Measurements from ENCODE around the gene MAP3K6.
A peak's percentile ranks its signal among the peaks of the same experiment; 100 is the strongest.

Gene MAP3K6

DNA sequence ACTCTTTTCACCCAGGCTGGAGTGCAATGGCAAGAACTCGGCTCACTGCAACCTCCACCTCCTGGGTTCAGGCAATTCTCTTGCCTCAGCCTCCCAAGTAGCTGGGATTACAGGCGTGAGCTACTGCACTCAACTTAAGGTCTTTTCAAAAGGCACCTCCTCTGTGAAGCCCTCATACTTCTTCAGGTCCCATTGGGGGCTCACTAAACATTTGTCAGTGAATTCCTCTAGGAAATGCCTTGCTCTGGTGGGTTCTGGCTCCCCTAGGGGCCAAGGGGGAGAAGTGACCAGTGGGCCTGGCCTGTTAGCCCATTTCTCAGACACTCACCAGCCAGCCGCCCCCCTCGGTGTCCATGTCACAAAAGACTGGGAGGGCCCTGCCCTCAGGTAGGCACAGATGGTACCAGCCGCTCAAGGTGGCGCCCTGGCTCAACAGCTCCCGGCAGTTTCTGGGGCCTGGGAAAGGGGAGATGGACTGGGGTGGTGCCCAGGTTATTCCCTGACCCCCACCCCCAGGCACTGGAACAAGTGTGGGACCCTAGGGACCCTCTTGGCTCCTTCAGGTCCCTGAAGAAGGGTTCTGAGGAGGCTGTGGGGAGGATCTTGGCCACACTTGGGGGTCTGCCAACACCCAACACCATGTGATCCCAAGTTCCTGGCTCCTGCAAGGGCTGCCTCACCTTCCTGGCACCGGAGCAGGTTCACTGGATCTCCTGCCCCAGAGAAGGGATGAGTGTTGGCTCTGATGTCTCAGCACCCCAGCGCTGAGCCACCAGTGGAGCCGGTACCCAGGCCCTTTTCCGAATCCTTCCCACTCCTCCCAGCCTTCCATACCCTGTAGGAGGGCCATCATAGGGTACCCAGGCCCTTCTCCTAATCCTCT lies 6.3 kb upstream of the MAP3K6 start:
- no peak for DNase-seq (ENCODE audit: low read depth)

DNA sequence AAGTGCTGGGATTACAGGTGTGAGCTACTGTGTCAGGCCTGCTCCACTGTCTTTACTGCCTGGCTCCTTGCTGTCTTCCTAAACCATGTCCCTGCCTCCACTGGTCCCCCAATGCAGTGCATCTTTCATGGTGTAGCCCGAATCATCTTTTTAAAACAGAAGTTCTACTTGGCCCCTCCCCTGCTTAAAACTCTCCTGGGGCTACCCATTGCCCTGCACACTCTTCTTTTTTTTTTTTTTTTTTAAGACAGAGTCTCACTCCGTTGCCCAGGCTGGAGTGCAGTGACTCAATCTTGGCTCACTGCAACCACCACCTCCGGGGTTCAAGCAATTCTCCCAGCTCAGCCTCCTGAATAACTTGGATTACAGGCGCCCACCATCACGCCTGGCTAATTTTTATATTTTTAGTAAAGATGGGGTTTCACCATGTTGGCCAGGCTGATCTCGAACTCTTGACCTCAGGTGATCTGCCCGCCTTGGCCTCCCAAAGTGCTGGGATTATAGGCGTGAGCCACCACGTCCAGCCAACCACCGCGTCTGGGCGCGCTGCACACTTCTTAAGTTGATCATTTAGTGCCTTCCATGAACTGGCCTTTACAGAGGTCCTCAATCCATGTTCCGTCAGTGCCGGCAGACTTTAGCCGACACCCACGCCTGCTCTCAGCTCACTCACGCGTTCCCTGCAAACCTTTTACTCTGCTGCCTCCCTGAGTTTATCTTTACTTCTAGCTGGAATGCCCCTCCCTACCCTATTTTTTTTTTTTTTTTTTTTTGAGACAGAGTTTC lies 5.5 kb upstream of the MAP3K6 start:
- DNase-seq (ENCODE audit: low read depth), result no peak

DNA sequence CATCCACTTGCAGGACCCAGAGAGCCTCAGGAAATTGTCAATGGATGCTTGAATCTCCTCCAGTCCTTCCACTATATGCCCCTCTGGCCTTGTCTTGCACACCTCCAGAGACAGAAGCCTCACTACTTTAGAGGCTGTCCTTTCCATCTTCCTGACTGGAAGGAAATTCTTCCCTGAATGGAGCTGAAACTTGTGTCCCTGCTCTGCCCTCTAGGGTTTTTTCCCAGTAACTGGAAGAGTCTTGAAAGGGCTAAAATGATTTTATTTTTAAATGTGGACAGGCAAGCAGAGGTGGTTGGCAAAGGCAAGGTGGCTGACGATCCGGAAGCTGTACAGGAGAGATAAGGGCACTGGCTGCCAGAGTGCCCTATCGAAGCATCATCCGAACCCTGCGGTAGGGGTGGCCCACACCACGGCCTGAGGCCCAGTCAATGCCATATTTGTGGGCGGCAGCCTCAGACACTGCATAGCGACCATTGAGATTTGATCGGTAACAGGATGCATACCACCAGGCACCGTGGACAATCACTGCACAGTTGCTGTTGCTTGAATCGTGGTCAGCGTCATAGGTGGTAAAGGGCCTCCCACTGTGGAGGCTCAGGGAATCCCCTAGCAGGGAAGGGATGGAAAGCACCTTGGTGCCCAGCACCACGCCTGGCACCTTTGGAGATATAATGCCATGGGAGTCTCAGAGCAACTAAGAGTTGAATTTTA lies 2.3 kb upstream of the MAP3K6 start:
- no peak for DNase-seq (ENCODE audit: low read depth)

DNA sequence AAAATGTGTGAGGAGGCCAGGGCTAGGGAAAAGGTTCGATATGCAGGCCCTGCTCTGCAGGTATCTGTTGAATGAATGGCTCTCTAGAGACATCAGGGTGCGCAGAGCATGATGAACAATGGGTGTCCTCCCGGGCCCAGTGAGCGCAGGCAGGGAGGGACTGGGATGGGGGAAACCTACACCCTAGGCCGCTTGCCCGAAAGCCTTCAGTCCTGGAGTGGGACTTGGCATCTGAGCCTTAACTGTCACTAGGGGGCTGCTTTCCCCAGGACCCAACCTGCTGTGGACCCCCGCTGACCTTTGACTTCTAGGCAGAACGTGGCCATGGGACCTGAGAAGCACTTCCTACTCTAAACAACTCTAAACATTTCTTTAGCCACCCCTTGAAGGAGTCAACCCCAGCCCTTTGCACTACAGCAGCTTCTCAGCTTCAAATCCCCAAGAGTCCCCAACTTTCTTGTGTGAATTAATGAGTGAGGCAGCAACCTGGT lies 444 bp upstream of the MAP3K6 start:
- DNase-seq (ENCODE audit: low read depth), result no peak

DNA sequence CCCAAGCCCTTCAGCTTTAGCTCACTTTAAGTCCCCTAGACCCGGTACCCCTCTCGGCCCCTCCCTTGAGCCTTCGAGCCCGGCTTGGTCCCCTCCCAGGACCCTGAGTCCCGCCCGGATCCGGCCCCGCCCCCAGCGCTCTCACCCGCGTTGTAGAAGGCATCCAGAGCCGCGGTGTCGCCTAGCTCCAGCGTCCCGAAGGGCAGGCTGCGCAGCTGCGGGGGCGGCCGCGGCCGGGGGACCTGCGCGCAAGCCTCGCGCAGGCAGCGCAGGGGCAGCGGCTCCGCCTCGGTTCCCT lies 699 bp downstream of the MAP3K6 start:
- DNase-seq (ENCODE audit: low read depth), result no peak

DNA sequence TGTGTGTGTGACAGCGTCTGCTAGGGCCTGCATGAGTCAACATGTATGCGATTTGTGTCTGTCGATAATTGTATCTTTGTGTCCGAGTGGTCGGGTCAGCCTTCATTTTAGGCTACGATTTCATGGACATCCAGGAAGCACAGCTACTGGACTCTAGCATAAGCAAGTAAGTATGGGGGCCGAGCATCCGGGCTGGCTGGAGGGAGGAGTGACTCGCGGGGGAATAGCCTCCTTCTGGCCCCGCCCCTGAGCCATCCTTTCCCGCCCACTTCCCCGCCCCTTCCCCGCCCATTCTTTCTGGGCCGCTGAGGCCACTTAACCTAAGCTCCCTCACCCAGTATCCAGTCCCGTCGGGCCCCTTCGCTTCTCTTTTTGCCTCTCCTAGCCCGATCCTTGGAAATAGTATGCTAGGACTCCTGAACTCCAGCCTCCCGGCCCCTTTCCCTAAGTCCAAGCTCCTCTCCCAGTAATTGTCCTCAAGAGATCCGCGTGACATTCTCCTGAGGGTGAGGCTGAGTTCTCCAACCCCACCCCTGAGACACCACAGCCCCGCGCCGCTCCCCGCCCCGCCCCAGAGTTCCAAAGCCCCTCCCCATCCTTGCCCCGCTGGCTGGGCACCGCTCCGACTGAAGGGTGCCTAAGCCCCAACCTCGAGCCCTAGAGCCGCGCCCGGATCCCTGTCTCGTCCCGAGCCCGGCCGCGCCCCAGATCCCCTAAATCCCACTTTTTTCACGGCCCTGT lies 1.2 kb downstream of the MAP3K6 start:
- peak; percentile 61 for DNase-seq (ENCODE audit: low read depth)

DNA sequence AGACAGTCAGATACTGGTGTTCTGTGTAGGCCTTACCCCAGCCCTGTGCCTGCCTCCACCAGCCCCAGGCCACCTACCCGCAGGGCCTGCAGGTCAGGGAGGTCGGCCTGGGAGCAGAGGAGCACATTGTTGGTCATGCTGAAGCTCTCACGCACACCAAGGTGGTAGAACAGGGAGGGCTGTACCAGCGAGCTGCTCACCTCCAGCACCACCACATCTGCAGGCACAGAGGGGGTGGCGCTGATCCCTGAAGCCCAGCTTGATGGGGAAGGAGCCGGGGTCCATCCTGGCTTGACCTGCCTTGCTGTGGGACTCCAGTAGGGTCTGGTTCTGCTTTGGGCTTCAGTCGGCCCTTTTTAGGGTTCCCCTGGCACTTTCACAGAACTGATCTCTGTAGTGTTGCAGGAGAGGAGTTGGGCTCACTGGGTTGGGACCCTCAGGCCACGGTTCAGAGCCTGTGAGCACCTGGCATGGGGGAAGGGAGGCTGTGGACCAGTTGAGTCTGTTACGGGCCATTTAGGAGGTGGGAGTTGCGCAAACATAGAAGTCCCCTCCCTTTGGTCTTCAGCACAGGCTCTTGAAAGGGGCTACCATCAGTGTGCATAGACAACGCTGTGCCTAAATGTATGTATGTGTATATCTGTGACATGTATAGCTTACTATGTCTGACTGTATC lies 1.9 kb downstream of the MAP3K6 start:
- DNase-seq (ENCODE audit: low read depth), result no peak

DNA sequence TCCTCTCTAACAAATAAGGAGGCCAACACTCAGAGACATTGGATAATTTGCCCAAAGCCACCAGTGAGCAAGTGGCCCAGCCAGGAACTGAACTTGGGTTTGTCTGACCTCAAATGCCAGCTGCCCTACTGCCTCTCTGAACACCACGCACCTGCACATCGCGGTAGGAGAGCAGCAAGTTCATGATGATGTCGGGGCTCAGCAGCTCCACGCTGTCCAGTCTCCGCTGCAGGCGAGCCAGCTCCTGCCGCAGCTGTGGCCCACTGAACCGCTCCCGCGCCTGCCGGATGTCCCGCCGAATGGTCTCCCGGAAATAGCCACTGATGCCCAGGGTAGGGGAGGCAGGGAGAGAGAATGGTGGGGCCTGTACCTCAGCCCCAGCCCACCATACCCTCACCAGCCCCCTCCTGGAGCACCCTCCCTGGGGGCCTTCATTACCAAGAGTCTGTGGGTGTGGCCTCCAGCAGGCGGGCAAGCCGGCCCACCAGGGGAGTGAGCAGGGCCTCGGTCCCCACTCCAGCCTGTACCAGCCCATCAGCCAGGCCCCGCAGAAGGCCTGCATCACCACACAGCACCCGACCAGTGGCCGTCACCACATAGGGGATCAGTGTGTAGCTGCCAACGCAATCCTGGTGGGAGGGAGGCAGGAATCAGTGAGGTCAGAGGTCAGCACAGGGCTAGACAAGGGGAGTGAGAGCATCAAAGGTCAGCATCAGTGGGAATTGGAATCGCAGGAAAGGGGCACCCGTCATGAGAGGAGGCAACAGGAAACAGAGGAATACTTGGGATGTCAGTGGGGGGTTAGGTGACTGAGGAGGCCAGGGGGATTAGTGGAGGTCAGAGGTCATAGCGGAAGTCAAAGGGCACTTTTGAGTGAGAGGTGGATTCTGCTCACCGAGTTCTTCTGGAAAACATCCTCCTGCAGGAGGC lies 2.7 kb downstream of the MAP3K6 start:
- no peak for DNase-seq (ENCODE audit: low read depth)

DNA sequence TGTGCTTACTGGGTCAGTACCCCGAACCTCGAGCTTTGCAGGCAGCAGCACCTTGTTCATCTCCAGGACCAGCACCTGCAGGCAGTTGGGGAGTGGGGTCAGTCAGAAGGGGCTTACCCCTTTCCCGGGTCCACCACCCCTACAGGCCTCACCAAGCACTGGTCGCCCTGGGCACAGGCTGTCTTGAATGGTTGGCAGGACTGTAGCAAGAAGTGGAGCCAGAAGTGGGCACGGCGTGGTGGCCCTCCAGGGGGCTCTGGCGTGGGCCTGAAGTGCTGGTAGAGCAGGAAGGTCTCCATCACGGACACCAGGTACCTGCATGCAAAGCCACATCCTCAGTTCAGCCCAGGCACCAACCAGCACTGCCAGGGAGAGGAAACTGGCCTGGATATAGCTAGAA lies 5.2 kb downstream of the MAP3K6 start:
- no peak for DNase-seq (ENCODE audit: low read depth)

DNA sequence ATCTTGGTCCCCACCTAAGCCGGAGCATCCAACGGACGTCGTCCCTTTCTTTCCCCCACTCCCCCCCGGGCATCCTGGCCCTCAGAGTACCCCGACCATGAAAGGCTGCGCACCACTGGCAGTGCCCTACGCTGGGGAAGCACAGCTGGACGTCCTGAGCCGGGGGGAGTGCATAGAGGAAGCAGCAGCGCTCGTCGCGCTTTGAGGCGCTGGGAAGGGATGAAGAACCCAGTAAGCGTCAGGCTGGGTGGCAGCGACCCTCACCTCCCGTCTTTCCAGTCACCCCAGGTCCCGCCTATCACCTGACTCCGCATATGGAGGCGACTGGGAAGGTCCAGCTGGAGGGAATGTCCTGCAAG lies 5.7 kb downstream of the MAP3K6 start:
- no peak for DNase-seq (ENCODE audit: low read depth)

DNA sequence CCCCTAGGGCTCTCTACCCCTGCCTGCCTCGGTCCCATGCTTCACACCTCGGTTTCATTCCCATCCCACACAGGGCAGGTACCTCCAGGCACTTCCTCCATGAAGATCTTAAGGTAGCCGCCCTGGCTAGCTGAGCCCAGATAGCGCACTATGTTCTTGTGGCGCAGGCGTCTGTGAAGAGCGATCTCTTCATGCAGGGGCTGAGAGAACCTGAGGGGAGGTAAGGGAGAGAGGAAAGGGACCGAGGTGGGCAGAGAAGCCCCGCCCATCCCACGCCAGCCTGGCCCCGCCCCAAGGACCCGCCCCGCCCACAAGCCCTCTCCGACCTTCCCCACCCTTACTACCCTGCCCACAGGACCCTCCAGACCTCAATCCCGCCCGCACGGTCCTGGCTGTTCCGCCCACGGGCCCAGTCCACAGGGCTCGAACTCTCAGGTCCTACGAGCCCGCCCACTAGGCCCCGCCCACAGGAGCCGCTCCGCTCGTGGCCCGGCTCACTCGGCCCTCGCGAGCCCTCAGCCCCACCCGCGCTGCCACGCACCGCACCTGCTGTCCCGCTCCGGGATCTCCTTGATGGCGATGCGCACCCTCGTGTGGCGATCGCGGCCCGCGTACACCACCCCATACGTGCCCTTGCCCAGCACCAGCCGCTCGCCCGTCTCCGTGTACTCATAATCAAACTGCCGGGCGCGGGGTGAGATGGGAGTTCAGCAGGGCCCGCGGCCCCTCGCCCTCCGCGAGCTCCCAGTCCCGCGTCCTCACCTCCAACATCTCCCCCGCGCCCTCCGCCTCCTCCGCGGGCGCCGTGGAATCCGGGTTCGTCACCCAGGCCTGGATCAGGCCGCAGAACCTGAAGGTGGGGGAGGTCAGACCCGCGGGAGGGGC lies 6.4 kb downstream of the MAP3K6 start:
- no peak for DNase-seq (ENCODE audit: low read depth)

DNA sequence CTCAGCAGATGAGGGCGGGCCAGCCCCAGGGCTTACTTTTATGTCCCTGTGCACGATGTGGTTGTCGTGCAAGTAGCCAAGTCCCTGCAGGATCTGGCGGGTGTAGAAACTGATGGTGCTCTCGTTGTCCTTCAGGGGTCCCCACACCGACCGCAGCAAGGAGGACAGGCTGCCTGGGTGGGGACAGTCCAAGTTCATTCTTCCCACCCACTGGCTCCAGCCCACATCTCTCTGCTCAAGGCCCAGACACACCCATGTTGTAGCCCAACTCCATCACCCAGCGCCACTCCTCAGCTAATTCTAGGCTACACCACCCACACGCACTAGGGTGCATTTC lies 7.0 kb downstream of the MAP3K6 start:
- no peak for DNase-seq (ENCODE audit: low read depth)

DNA sequence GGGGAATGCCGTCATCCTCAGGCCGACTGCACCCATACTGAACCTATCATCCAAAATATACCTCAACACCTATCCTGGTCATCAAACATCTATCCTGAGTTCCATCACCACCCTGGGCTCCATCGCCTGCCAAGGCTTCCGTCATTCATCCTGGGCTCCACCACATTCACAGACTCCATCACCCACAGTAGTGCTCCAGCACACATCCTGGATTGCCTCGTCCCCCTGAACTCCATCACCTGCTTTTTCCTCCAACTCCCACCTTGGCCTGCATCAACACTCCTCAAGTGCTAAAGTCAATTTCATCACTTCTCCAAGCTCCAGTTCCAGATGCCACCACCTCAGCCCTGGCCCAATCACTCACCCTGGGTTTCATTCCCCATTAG lies 7.8 kb downstream of the MAP3K6 start:
- no peak for DNase-seq (ENCODE audit: low read depth)

DNA sequence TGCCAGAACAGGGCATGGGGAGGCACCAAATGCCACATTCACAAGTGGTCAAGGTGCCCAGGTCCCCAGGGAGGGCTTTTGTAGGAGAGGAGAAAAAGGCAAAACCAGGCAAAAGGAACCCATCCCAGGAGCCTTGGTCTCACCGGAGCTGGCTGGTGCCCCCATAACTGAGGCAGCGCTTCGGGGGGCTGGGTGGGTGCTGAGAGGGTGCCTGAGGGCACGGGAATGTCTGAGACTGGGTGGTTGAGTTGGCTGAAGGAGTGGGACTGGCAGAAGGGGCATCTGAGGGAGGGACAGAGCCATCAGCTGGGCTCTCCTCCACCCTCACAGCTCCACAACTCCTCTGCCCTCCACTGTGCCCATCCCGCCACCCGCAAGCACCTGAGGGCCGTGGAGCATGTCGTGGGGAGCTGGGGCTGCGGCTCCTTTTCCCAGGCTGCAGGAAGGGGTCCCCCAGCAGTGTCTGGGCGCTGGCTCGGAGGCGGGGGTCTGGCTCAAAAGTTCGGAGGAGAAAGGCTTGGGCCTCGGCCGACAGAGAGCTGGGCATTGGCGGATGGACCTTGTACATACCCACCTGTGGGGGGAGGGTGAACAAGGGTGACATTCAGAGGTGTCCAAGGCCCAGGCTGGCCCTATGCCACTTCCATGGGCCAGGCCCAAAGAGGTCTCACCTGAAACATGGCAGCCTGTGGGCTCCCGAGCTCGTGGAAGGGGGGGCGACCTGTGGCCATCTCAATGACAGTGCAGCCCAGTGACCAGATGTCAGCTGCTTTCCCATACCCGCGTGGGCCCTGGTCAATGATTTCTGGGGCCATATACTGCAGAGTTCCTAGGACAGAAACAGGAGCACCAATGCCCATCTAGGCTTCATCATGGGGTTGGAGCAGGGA lies 8.5 kb downstream of the MAP3K6 start:
- DNase-seq (ENCODE audit: low read depth), result no peak

DNA sequence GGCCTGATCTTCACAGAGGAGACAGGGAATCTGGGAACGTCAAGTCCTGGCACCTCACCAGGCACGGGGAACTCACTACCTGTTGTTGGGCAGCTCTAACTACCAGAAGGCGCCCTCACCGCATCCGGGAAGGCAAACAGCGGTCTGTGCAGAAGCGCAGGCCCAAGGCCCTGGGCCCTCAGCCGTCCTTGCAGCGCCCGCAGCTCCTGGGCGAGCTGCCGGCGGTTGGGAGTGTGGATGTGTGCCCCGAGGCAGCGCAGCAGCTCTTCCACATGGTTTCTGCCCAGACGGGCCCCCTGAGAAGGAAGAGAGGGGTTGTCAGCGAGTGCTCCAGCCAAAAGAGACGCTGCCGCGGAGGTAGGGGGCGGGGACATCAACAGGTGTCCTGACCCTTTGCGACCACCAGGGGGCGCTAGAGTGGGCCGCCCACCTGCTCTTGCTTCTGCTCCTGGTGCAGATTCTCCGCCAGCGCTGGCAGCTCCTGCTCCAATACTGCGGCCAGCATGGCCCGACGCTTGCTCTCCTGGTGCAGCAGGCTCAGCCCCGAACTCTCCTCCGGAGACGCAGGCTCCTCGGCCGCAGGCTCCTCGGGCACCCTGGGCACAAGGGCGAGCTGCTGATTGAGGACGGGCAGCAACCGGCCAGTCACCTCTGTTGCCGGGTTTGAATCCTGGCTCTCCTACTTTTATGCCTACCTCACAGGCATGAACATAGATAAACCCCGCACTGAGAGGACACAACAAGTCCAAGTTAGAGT lies 9.3 kb downstream of the MAP3K6 start:
- peak; percentile 72 for DNase-seq (ENCODE audit: low read depth)

DNA sequence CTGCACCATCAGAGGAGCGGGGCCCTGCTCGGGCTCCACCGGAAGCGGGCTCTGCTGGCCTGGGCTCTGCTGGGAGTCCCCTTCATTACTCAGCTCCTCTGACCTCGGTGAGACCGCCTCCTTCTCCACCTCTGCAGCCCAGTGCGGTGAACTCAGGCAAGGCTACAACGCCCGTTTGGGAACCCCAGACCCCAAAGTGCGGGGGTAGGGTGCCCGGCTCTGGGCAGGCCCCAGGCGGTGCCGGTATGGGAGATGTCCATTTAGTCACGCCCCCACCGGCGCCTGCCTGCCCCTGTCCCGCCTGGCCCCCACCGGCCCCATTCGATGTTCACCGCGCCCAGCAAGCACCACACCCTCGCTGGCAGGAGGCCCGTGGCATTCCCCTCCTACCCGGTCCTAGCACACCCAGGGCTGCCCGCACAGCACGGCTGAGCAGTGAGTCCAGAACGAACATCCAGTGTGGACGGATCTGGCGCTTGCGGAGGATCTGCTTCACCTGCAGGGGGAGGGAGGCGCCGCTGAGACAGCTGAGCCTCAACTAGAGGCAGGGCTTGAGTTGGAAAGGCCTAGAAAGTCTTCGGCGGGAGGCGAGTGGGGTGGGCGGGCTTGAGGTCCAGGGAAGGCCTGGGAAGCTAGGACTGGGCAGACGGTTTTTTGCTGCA lies 10.0 kb downstream of the MAP3K6 start:
- no peak for DNase-seq (ENCODE audit: low read depth)

DNA sequence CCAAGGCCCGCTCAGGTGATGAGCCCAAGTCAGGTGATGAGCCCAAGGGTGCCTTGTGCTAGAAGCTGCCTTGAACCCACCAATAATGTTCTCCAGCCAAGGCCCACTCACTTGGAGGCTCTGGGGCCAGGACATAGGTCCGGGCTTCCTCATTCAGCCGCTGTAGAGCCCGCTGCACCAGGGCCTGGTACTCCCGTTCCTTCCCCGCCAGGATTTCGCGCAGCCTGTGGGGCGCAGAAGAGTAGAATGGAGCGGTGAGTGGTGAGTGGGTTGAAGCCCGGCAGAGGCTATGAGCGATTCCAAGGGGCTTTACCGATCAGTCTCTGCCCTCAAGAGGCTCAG lies 10.5 kb downstream of the MAP3K6 start:
- DNase-seq (ENCODE audit: low read depth), result no peak
